ENCODE results near the gene PAPLN.

DNA sequence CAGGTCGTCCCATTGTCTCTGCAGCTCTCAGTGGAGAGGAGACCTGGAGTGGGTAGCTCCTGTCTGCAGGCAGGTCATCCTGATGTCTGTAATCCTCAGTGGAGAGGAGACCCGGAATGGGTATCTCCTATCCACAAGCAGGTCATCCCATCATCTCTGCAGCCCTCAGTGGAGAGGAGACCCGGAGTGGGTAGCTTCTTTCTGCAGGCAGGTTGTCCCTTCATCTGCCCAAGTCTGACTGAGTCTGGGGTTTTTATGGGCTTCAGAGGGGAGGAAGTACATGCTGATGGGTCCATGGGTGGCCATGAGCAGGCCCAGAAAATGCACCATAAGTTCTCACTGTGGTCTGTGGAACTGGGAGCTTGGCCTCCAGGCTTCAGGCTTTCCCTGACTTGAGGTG is 28.9 kb upstream of the PAPLN start:
- TF ChIP-seq CTCF (IDR thresholded peaks at IDR 0.05; ENCODE audit: insufficient read depth, low read length, poor library complexity, severe bottlenecking) (no peak), EZH2phosphoT487 (conservative IDR thresholded peaks at IDR 0.05; ENCODE audit: low read length) (no peak)

Data from SU-DHL-6 (cell line).